ENCODE results near the gene MICB. TPM values are rescaled to one million over a fixed set of nuclear protein-coding genes. Genes with fewer than 3 reads are reported as not detected.

Gene MICB
- total and polyA plus RNA-seq, 9 of the 15 experiments (the other 6 are each of a cell fraction or from before 2014, with no cell fraction given), result 13.3 to 34.5 (median 19.8) TPM

- TF ChIP-seq, protein P1, sequence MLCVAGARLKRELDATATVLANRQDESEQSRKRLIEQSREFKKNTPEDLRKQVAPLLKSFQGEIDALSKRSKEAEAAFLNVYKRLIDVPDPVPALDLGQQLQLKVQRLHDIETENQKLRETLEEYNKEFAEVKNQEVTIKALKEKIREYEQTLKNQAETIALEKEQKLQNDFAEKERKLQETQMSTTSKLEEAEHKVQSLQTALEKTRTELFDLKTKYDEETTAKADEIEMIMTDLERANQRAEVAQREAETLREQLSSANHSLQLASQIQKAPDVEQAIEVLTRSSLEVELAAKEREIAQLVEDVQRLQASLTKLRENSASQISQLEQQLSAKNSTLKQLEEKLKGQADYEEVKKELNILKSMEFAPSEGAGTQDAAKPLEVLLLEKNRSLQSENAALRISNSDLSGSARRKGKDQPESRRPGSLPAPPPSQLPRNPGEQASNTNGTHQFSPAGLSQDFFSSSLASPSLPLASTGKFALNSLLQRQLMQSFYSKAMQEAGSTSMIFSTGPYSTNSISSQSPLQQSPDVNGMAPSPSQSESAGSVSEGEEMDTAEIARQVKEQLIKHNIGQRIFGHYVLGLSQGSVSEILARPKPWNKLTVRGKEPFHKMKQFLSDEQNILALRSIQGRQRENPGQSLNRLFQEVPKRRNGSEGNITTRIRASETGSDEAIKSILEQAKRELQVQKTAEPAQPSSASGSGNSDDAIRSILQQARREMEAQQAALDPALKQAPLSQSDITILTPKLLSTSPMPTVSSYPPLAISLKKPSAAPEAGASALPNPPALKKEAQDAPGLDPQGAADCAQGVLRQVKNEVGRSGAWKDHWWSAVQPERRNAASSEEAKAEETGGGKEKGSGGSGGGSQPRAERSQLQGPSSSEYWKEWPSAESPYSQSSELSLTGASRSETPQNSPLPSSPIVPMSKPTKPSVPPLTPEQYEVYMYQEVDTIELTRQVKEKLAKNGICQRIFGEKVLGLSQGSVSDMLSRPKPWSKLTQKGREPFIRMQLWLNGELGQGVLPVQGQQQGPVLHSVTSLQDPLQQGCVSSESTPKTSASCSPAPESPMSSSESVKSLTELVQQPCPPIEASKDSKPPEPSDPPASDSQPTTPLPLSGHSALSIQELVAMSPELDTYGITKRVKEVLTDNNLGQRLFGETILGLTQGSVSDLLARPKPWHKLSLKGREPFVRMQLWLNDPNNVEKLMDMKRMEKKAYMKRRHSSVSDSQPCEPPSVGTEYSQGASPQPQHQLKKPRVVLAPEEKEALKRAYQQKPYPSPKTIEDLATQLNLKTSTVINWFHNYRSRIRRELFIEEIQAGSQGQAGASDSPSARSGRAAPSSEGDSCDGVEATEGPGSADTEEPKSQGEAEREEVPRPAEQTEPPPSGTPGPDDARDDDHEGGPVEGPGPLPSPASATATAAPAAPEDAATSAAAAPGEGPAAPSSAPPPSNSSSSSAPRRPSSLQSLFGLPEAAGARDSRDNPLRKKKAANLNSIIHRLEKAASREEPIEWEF (CRISPR knock-in tag; IDR thresholded peaks at IDR 0.05), result no peak
- TF ChIP-seq KAT7 (CRISPR knock-in tag; IDR thresholded peaks at IDR 0.05; ENCODE audit: borderline replicate concordance) (peak; percentile 59; the same call in 1 of the 2 replicates), L3MBTL2 (IDR thresholded peaks at IDR 0.05) (peak; percentile 56; the same call in 1 of the 2 replicates), PCBP2 (IDR thresholded peaks at IDR 0.05; ENCODE audit: low read depth, low read length, poor library complexity, severe bottlenecking) (no peak), SMARCA4 (IDR thresholded peaks at IDR 0.05) (peak; percentile 10), FOXA3 (CRISPR knock-in tag; conservative IDR thresholded peaks at IDR 0.05 in 1 of 2, IDR thresholded peaks at IDR 0.05 in 1 of 2) (no peak), U2AF2 (optimal IDR thresholded peaks at IDR 0.05; ENCODE audit: low read depth, low read length) (no peak), RNF2 (IDR thresholded peaks at IDR 0.05) (0 out of 2 replicates have a peak, but pooled peaks have one; percentile 20), ZNF830 (CRISPR knock-in tag; IDR thresholded peaks at IDR 0.05) (no peak), MYBL2 (IDR thresholded peaks at IDR 0.05; ENCODE audit: low read depth) (no peak), MYBL2 (CRISPR knock-in tag; IDR thresholded peaks at IDR 0.05; ENCODE audit: borderline replicate concordance) (no peak), SMAD3 (CRISPR knock-in tag; conservative IDR thresholded peaks at IDR 0.05) (no peak), HNRNPLL (IDR thresholded peaks at IDR 0.05; ENCODE audit: low read depth, low read length, poor library complexity, severe bottlenecking) (no peak), ZNF280B (CRISPR knock-in tag; IDR thresholded peaks at IDR 0.05) (no peak), YY1 (IDR thresholded peaks at IDR 0.05; ENCODE audit: borderline replicate concordance in 1 of 3, control insufficient read depth in 1 of 3, extremely low read depth in 1 of 3, insufficient read depth in 3 of 3, insufficient read length in 1 of 3, insufficient replicate concordance in 2 of 3, low read depth in 1 of 3, low read length in 2 of 3) (peak in 1 of 3 experiments; percentile 61), ZNF780A (CRISPR knock-in tag; IDR thresholded peaks at IDR 0.05) (no peak), PTRF (tag; IDR thresholded peaks at IDR 0.05) (no peak)
- TF ChIP-seq, protein P2, sequence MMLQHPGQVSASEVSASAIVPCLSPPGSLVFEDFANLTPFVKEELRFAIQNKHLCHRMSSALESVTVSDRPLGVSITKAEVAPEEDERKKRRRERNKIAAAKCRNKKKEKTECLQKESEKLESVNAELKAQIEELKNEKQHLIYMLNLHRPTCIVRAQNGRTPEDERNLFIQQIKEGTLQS (IDR thresholded peaks at IDR 0.05), result peak; percentile 37; the same call in 1 of the 2 replicates
- TF ChIP-seq, protein P2 (CRISPR knock-in tag; conservative IDR thresholded peaks at IDR 0.05), result no peak
These were observed 28.1 kb downstream of the MICB start (continued) for GRCh38 chr6:31525932-31526591.

Data from K562 (cell line).